DND-41 (cell line): ENCODE measurements around the gene MVK.

Experiments used
- EZH2 ChIP-seq: IDR thresholded peaks from 3 replicates; pipeline ENCODE4 v1.6.1; 2012; ENCODE audit warnings: borderline replicate concordance, low read depth, mild to moderate bottlenecking, moderate library complexity, low read length, inconsistent platforms; ENCODE audit not compliant: severe bottlenecking
- TF ChIP-seq, protein P1 (sequence below): IDR thresholded peaks from 2 replicates; pipeline ENCODE4 v1.5.1; 2012; ENCODE audit warnings: borderline replicate concordance, low read length, moderate library complexity, mild to moderate bottlenecking; ENCODE audit not compliant: poor library complexity, severe bottlenecking; ENCODE audit errors: extremely low read depth

DNA sequence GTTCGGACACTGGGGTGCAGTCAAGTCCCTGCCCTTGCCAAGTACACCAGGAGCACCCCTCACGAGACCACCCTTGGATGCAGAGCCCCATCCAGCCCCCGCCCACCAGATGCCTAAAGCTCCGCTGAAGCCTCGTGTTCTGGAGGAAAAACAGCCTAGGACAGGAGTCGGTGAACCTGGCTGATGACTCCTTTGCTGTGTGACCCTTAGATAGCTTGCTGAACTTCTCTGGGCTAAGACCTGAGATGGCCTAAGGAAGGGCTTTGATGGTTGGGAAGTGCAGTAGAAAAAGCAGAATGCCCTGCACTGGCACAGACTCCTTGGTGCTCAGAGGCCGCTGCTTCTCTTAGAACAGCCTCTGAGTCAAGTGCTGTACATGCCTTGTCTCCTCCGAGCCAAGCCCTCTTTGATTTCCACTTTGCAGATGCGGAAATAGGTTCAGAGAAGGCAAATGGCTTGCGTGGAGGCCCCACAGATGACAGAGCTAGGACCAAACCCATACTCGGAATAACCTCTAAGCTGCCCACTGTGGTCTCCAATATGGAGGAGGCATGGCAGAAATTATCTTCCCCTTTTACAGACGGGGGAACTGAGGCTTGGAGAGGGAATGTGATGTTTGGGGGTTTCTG, 52.3 kb downstream of the MVK start:
- TF ChIP-seq, protein P1, sequence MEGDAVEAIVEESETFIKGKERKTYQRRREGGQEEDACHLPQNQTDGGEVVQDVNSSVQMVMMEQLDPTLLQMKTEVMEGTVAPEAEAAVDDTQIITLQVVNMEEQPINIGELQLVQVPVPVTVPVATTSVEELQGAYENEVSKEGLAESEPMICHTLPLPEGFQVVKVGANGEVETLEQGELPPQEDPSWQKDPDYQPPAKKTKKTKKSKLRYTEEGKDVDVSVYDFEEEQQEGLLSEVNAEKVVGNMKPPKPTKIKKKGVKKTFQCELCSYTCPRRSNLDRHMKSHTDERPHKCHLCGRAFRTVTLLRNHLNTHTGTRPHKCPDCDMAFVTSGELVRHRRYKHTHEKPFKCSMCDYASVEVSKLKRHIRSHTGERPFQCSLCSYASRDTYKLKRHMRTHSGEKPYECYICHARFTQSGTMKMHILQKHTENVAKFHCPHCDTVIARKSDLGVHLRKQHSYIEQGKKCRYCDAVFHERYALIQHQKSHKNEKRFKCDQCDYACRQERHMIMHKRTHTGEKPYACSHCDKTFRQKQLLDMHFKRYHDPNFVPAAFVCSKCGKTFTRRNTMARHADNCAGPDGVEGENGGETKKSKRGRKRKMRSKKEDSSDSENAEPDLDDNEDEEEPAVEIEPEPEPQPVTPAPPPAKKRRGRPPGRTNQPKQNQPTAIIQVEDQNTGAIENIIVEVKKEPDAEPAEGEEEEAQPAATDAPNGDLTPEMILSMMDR: no peak
- TF ChIP-seq EZH2: no peak
